Measurements from ENCODE around the gene GALK2.

DNA sequence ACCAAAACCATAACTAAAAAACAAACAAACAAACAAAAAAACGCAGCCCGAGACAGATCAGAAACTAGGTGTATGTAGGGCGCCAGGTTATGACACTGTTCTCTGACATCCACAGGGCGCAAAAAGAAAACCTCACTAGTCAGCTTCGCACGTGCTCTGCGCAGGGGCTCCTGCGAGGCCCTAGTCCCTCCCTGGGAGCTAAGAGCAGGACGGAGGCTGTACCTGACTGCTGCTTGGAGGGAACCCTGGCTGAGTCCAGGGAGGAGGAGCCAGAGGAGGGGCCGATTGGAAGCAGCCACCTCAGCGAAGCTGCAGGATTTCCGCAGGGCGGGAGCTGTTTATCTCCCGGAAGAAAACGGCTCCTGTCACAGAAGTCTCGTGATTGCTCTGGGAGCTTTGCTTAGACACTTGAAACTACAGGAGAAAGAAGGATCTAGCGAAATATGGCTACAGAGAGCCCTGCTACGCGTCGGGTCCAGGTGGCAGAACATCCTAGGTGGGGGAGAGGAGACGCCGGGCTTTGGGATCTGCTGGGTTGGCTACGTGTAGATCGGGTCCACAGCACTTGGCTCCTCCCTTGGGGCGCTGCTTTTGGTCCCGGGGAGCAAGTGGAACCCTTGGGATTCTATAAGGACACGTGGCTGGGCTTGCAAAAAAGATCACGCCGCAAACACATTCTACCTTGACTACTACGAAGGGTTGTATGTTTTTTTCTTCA lies at the start of gene GALK2:
- TF ChIP-seq TAF1 (IDR thresholded peaks at IDR 0.05; ENCODE audit: borderline replicate concordance, low read depth, low read length) (peak; percentile 76), POLR2A (IDR thresholded peaks at IDR 0.05; ENCODE audit: low read depth, low read length) (peak; percentile 78), POLR2AphosphoS5 (IDR thresholded peaks at IDR 0.05; ENCODE audit: low read depth, low read length) (peak; percentile 87)
